Tibial artery (tissue), 4 donors: ENCODE data around the gene PUDP.

Experiments used
- DNase-seq, 2 donors: peaks; one replicate each; pipeline ENCODE4 v3.0.0-alpha.2; 2019
- H3K27ac ChIP-seq, 2 donors: fragments of 200-600 bp; sonication (generic) in 1 of 2; 1 replicate in 1 of 2; 2 replicates in 1 of 2; pipeline ENCODE4 v1.5.1; 2018 to 2019; ENCODE audit warnings: mild to moderate bottlenecking in 1 of 2
- H3K27me3 ChIP-seq, 2 donors: fragments of 200-600 bp; sonication (generic) in 1 of 2; one replicate each; pipeline versions ENCODE4 v1.5.1 to v1.6.0; 2016 to 2019
- H3K36me3 ChIP-seq, 3 donors: fragments of 200-600 bp; sonication (generic) in 2 of 3; one replicate each; pipeline ENCODE4 v1.5.1; 2016 to 2019; ENCODE audit warnings: mild to moderate bottlenecking in 2 of 3
- H3K4me1 ChIP-seq, 4 donors: fragments of 200-600 bp; sonication (generic) in 2 of 4; 1 replicate in 3 of 4; 2 replicates in 1 of 4; pipeline ENCODE4 v1.5.1; 2016 to 2019
- H3K4me3 ChIP-seq, 2 donors: fragments of 200-600 bp; sonication (generic) in 1 of 2; 1 replicate in 1 of 2; 2 replicates in 1 of 2; pipeline ENCODE4 v1.5.1; 2018 to 2019; ENCODE audit warnings: mild to moderate bottlenecking in 2 of 2
- H3K9me3 ChIP-seq, 3 donors: fragments of 200-600 bp; sonication (generic) in 1 of 3; one replicate each; pipeline ENCODE4 v1.5.1; 2016 to 2019
- CTCF ChIP-seq, 2 experiments: fragments of 200-600 bp in 1 of 2; fragments of 450-650 bp in 1 of 2; IDR thresholded peaks; one replicate each; pipeline ENCODE4 v1.5.1; 2017 to 2019; ENCODE audit warnings: antibody characterized with exemption in 2 of 2, mild to moderate bottlenecking in 1 of 2, moderate library complexity in 1 of 2
- intact Hi-C: fragments of 100-400 bp; cut with DNase I; formaldehyde crosslinking; loops from one replicate; pipeline ENCODE4 v1.15.0; 2023; ENCODE audit warnings: low total_unique reads

The PUDP gene

DNA sequence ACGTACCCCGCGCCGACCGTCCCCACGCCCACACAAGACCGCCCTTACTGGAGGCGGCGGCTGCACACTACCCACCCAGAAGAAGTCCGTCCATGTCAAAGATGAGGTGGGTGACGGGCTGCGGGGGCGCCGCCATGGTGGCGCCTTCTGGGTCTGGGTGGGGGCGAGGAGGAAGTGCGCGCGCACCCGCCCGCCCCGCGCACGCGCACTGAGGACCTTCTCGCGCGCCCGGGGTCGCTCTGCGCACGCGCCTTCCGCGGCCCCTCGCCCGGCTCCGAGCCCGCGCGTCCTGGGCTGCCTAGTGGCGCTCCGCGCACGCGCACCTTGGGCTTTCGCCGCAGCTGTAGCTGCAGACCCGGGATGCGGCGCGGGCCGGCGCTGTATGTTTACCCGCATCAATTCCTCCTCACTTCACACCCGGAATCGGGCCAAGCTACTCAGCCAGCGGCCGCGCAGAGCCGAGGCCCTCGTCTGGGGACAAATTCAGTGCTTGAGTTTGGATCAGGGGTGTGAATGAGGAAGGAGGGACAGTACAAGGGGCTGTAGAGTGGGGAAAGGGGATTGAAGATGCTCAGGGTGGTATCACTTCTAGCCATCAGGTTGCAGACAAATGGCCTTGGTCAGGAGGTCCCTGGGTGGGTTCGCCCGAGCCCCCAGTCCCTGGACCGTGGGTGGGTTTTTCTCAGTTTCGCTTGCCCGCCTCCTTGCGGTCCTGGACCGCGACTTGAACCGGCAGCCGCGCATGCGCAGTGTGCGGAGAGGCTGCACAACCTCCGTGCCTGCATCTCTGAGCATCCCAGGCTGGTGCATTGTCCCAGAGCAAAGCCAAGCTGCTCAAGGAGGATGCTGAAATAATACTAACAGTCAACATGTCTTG, at the start of gene PUDP:
Gene PUDP, minus strand, starts transcription at position 176 of the 877 bp plus-strand sequence. Its CDS starts 40 bp downstream, at position 136.
- TF ChIP-seq CTCF (IDR thresholded peaks at IDR 0.05): peak; percentile 4 to 29
- Histone ChIP-seq H3K9me3 (no peaks in the 10 kb centered on the region), H3K4me1 (peaks cover 0 to 16% (median 0%) of the 10 kb centered on the region in 4 donors), H3K27ac (peak within 1 kb of the TSS; percentile 79 to 83), H3K4me3 (peak within 1 kb of the TSS; percentile 77 to 78), H3K27me3 (no peaks in the 10 kb centered on the region), H3K36me3 (no peaks in the 10 kb centered on the region)
- intact Hi-C loops: no loop called here
- DNase-seq: peak; percentile 78 to 88

- no peak for DNase-seq
- Histone ChIP-seq H3K9me3 (no peaks in the 10 kb centered on the region), H3K36me3 (no peaks in the 10 kb centered on the region), H3K4me3 (no peak overlapping the region), H3K27ac (no peak overlapping the region), H3K27me3 (no peaks in the 10 kb centered on the region), H3K4me1 (no peaks in the 10 kb centered on the region)
- TF ChIP-seq CTCF (IDR thresholded peaks at IDR 0.05): no peak
- intact Hi-C loops: no loop called here
Measured at GRCh38 chrX:7194606-7195005, 46.7 kb upstream of the PUDP start.

DNA sequence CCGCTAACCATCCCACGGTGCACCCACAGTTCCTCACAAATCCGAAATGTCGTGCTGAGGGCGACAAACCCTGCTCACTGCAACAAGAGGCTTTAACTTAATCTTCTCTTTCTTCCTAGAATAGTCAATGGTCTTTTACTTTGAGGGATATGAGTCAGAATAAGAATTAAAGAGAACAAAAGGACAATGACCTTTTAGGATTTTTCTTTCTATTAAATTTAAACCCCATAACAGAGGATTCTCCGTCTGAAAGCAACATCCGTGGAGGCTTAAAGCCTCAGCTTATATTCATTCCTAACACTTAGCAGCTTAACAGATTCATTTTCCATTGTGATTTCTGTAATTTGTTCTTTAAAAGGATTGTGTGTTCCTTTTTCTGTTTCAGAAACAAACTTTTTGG, 44.9 kb upstream of the PUDP start:
- no peak for DNase-seq
- TF ChIP-seq CTCF (IDR thresholded peaks at IDR 0.05): no peak
- Histone ChIP-seq H3K27me3 (no peaks in the 10 kb centered on the region), H3K4me1 (no peaks in the 10 kb centered on the region), H3K36me3 (no peaks in the 10 kb centered on the region), H3K27ac (no peak overlapping the region), H3K9me3 (no peaks in the 10 kb centered on the region), H3K4me3 (no peak overlapping the region)
- intact Hi-C loops: no loop called here

GRCh38 chrX:7191681-7192110, 43.7 kb upstream of the PUDP start:
- no peak overlapping the region for H3K27ac ChIP-seq
- no peak overlapping the region for H3K4me3 ChIP-seq
- intact Hi-C loops: no loop called here
- no peaks in the 10 kb centered on the region for H3K36me3 ChIP-seq
- H3K4me1 ChIP-seq: no peaks in the 10 kb centered on the region
- no peak for TF ChIP-seq CTCF (IDR thresholded peaks at IDR 0.05)
- no peaks in the 10 kb centered on the region for H3K27me3 ChIP-seq
- DNase-seq: no peak
- no peaks in the 10 kb centered on the region for H3K9me3 ChIP-seq

DNA sequence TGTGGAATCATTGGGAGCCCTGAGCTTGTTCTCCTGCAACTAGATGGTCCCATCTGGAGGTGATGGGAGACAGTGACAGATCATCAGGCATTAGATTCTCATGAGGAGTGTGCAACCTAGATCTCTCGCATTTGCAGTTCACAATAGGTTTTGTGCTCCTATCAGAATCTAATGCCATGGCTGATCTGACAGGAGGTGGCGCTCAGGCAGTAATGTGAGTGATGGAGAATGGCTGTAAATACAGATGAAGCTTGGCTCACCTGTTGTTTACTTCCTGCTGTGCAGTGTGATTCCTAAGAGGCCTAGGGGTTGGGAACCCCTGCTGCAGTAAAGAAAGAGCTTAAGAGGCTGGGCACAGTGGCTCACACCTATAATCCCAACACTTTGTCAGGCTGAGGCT, 42.2 kb upstream of the PUDP start:
- TF ChIP-seq CTCF (IDR thresholded peaks at IDR 0.05): no peak
- Histone ChIP-seq H3K27me3 (no peaks in the 10 kb centered on the region), H3K9me3 (no peaks in the 10 kb centered on the region), H3K4me3 (no peak overlapping the region), H3K36me3 (no peaks in the 10 kb centered on the region), H3K4me1 (no peaks in the 10 kb centered on the region), H3K27ac (no peak overlapping the region)
- no peak for DNase-seq
- intact Hi-C loops: no loop called here
